Smooth muscle cell (in vitro differentiated cells): Measurements from ENCODE around the gene MUC2. TPM values are rescaled to one million over a fixed set of nuclear protein-coding genes. Genes with fewer than 3 reads are reported as not detected.

Experiments used
- DNase-seq: peaks from one replicate; lab custom pipeline; 2025; ENCODE audit not compliant: unreplicated experiment; lab: John Stamatoyannopoulos, UW
- H2AFZ ChIP-seq: fragments of 200-600 bp; sonication (generic); 2 replicates; pipeline ENCODE4 v1.6.0; 2016; ENCODE audit warnings: antibody characterized with exemption, low read depth, mild to moderate bottlenecking
- H3F3A ChIP-seq: fragments of 200-600 bp; sonication (generic); 2 replicates; pipeline ENCODE4 v1.6.0; 2017; ENCODE audit warnings: antibody characterized with exemption, low read depth
- H3K27ac ChIP-seq: fragments of 200-600 bp; sonication (generic); 2 replicates; pipeline ENCODE4 v1.5.1; 2016; ENCODE audit warnings: low read depth, mild to moderate bottlenecking
- H3K27me3 ChIP-seq: fragments of 200-600 bp; sonication (generic); 2 replicates; pipeline ENCODE4 v1.6.1; 2016; ENCODE audit warnings: low read depth, mild to moderate bottlenecking
- H3K36me3 ChIP-seq: fragments of 200-600 bp; sonication (generic); 2 replicates; pipeline ENCODE4 v1.5.1; 2016; ENCODE audit warnings: low read depth
- H3K4me1 ChIP-seq: fragments of 200-600 bp; sonication (generic); 2 replicates; pipeline ENCODE4 v1.5.1; 2016; ENCODE audit warnings: low read depth
- H3K4me2 ChIP-seq: fragments of 200-600 bp; sonication (generic); 2 replicates; pipeline ENCODE4 v1.6.0; 2016; ENCODE audit warnings: mild to moderate bottlenecking
- H3K4me3 ChIP-seq: fragments of 200-600 bp; sonication (generic); 2 replicates; pipeline ENCODE4 v1.5.1; 2016; ENCODE audit warnings: mild to moderate bottlenecking
- H3K79me2 ChIP-seq: fragments of 200-600 bp; sonication (generic); 2 replicates; pipeline ENCODE4 v1.6.0; 2016; ENCODE audit warnings: low read depth, mild to moderate bottlenecking
- H3K9ac ChIP-seq: fragments of 200-600 bp; sonication (generic); 2 replicates; pipeline ENCODE4 v1.6.0; 2016; ENCODE audit warnings: low read depth
- H3K9me3 ChIP-seq: fragments of 200-600 bp; sonication (generic); replicated peaks from 2 replicates; pipeline ENCODE4 v1.5.1; 2016; ENCODE audit warnings: low read depth
- H4K20me1 ChIP-seq: fragments of 200-600 bp; sonication (generic); 2 replicates; pipeline ENCODE4 v1.6.0; 2016; ENCODE audit warnings: low read depth
- WGBS: methylation state at CpG from one replicate; pipeline ENCODE4 v1.1.7; 2016; ENCODE audit warnings: low lambda C conversion rate; 5-methylcytosine and 5-hydroxymethylcytosine counted together
- polyA plus RNA-seq: library from polyadenylated mRNA; unstranded; fragments of >200 nt; fragmentation: Nextera tagmentation; extraction: Ambion mirVana; gene quantifications from 2 replicates; pipeline ENCODE4 v1.2.1, GENCODE V29; 2016
- total RNA-seq: library from RNA; depleted of rRNA; stranded (reverse); fragments of >200 nt; gene quantifications from 2 replicates; pipeline ENCODE4 v1.2.3, GENCODE V29; 2014
- TF ChIP-seq, protein P1 (sequence below): fragments of 200-600 bp; sonication (generic); IDR thresholded peaks from 2 replicates; pipeline ENCODE4 v1.5.1; 2017; ENCODE audit warnings: borderline replicate concordance, mild to moderate bottlenecking, antibody characterized with exemption; ENCODE audit not compliant: insufficient read depth, poor library complexity, severe bottlenecking

MUC2 gene
- total and polyA plus RNA-seq, 2 experiments from 2014 or later: not detected

DNA sequence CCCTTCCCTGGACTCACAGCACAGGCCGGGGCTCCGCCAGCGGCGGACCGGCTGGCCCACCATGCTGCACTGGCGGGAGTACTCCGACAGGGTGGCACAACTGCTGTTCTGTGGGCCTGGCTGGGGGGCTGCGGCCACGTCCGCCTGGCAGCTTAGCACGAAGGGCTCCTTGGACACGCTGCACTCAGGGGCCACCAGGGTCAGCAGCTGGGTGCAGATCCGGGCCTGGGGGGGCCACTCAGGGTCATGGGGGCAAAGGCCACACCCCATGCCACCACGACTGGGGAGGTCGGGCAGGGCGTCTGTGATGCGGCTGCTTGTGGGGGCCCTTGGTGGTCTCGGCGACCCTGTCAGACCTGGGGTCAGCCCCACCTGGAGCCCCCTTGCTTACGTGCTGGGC lies 44.1 kb upstream of the MUC2 start:
- Histone ChIP-seq H3K4me2 (no peak overlapping the region), H3F3A (no peaks in the 10 kb centered on the region), H3K4me3 (no peak overlapping the region), H3K9me3 (no peaks in the 10 kb centered on the region), H3K27ac (no peak overlapping the region), H3K9ac (no peak overlapping the region), H3K36me3 (no peaks in the 10 kb centered on the region), H3K79me2 (no peaks in the 10 kb centered on the region), H3K27me3 (no peaks in the 10 kb centered on the region), H2AFZ (no peak overlapping the region), H3K4me1 (no peaks in the 10 kb centered on the region), H4K20me1 (no peaks in the 10 kb centered on the region)
- TF ChIP-seq, protein P1, sequence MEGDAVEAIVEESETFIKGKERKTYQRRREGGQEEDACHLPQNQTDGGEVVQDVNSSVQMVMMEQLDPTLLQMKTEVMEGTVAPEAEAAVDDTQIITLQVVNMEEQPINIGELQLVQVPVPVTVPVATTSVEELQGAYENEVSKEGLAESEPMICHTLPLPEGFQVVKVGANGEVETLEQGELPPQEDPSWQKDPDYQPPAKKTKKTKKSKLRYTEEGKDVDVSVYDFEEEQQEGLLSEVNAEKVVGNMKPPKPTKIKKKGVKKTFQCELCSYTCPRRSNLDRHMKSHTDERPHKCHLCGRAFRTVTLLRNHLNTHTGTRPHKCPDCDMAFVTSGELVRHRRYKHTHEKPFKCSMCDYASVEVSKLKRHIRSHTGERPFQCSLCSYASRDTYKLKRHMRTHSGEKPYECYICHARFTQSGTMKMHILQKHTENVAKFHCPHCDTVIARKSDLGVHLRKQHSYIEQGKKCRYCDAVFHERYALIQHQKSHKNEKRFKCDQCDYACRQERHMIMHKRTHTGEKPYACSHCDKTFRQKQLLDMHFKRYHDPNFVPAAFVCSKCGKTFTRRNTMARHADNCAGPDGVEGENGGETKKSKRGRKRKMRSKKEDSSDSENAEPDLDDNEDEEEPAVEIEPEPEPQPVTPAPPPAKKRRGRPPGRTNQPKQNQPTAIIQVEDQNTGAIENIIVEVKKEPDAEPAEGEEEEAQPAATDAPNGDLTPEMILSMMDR: no peak
- no peak for DNase-seq
- 89% methylated on average over 20 of the region's 20 CpGs for WGBS

- Histone ChIP-seq H4K20me1 (no peaks in the 10 kb centered on the region), H3K27me3 (no peaks in the 10 kb centered on the region), H3K4me2 (no peak overlapping the region), H3K4me1 (no peaks in the 10 kb centered on the region), H3F3A (no peaks in the 10 kb centered on the region), H3K27ac (no peak overlapping the region), H3K79me2 (no peaks in the 10 kb centered on the region), H3K36me3 (no peaks in the 10 kb centered on the region), H3K9ac (no peak overlapping the region), H2AFZ (no peak overlapping the region), H3K9me3 (no peaks in the 10 kb centered on the region), H3K4me3 (no peak overlapping the region)
- no peak for DNase-seq
- TF ChIP-seq, protein P1: no peak
- WGBS: 91% methylated on average over 18 of the region's 30 CpGs
These were observed 43.4 kb upstream of the MUC2 start for GRCh38 chr11:1031121-1031899.

DNA sequence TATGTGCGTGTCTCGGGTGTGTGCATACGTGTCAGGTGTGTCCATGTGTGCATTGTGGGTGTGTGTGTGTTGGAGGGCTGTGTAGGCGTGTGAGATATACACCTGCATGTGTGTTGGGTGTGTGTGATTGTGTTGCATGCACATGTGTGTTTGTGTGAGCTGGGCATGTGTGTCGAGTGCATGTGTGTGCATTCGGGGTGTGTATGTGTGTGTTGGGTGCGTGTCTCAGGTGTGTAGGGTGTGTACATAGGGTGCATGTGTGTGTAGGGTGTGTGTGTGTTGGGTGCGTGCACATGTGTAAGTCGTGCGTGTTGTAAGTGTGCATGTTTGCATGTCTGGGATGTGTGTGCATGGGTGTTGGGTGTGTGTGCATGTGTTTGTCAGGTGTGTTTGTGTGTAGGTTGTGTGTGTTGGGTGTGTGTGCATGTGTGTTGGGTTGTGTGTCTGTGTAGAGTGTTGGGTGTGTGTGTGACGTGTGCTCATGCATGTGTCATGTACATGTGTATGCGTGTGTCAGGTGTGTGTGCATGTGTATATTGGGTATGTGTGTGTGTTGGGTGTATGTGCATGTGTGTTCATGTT lies 42.3 kb upstream of the MUC2 start:
- 96% methylated on average over 12 of the region's 12 CpGs for WGBS
- Histone ChIP-seq H3K27ac (no peak overlapping the region), H3K9me3 (no peaks in the 10 kb centered on the region), H3K4me3 (no peak overlapping the region), H3K79me2 (no peaks in the 10 kb centered on the region), H3K36me3 (no peaks in the 10 kb centered on the region), H4K20me1 (no peaks in the 10 kb centered on the region), H3K4me2 (no peak overlapping the region), H3K4me1 (no peaks in the 10 kb centered on the region), H3F3A (no peaks in the 10 kb centered on the region), H3K9ac (no peak overlapping the region), H3K27me3 (no peaks in the 10 kb centered on the region), H2AFZ (no peak overlapping the region)
- TF ChIP-seq, protein P1: no peak
- DNase-seq: no peak
